Ascending aorta (tissue), 2 donors: ENCODE measurements around the gene AGAP1. TPM values are rescaled to one million over a fixed set of nuclear protein-coding genes. Genes with fewer than 3 reads are reported as not detected.

Source experiments
- DNase-seq, 2 donors: peaks; one replicate each; pipeline ENCODE4 v3.0.0-alpha.2; 2019; ENCODE audit warnings: low spot score in 2 of 2
- H3K27ac ChIP-seq, 2 donors: fragments of 200-600 bp; sonication (generic); one replicate each; pipeline ENCODE4 v1.5.1; 2016 to 2017; ENCODE audit warnings: mild to moderate bottlenecking in 1 of 2
- H3K27me3 ChIP-seq: fragments of 200-600 bp; sonication (generic); one replicate; pipeline ENCODE4 v1.5.1; 2017
- H3K36me3 ChIP-seq, 2 donors: fragments of 200-600 bp; sonication (generic); one replicate each; pipeline ENCODE4 v1.5.1; 2016
- H3K4me1 ChIP-seq, 2 donors: fragments of 200-600 bp; sonication (generic); one replicate each; pipeline ENCODE4 v1.5.1; 2016 to 2017; ENCODE audit warnings: mild to moderate bottlenecking in 1 of 2
- H3K4me3 ChIP-seq, 2 donors: fragments of 200-600 bp; sonication (generic); one replicate each; pipeline ENCODE4 v1.5.1; 2016 to 2017; ENCODE audit warnings: mild to moderate bottlenecking in 1 of 2
- H3K9me3 ChIP-seq, 2 donors: fragments of 200-600 bp; sonication (generic); one replicate each; pipeline ENCODE4 v1.5.1; 2016
- CTCF ChIP-seq, 3 experiments: fragments of 200-600 bp in 2 of 3; fragments of 450-650 bp in 1 of 3; sonication (generic) in 2 of 3; IDR thresholded peaks; one replicate each; pipeline ENCODE4 v1.5.1; 2016 to 2019; ENCODE audit warnings: antibody characterized with exemption in 3 of 3, mild to moderate bottlenecking in 1 of 3, moderate library complexity in 1 of 3
- intact Hi-C: fragments of 100-400 bp; cut with DNase I; formaldehyde crosslinking; loops from one replicate; pipeline ENCODE4 v1.15.1; 2023
- total RNA-seq: library from RNA; depleted of rRNA; stranded (reverse); fragments of >200 nt; gene quantifications from one replicate; pipeline ENCODE4 v1.1.0, GENCODE V29; 2016

AGAP1 gene
- total RNA-seq, 1 donor from 2014 or later, result 19.7 TPM

DNA sequence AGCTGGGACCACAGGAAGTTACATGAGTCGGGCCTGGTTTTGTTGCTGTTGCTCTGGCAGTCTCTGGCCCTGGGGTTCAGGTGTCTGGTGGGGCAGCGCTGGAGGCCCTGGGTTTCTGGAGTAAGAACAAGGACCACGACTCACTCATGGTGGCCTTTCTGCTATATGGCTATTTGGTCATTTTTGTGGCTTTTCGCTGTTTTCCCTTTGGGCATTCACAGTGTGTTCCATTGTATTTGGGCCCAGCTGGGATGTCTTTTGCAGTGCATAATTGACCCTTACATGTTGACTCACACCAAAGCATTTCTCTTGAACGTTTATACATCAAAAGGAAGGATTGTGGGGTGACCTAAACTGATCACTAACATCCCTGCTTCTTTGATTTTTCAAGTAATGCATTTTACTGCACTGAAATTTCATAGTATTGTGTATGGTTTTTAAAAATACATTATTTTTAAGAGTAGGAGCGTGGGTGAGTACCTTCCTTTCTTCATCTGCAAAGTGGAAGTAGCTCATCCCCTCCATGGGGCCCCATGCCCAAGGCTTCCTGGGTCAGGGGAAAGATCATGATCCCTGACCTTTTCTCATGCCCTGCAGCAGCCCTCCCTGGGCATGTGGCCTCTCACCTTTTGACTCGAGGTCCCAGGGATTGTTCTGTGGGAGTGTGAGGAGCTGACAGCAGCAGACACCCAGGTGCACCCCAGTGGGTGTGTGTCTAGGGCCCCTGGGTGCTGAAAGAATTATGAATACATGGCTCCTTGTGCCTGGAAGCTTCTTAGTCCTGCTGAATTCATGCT, 225.5 kb downstream of the AGAP1 start:
- H3K36me3 ChIP-seq, result no peaks in the 10 kb centered on the region
- intact Hi-C loops, result no loop called here

GRCh38 chr2:235721625-235722024, 227.8 kb downstream of the AGAP1 start:
- H3K27ac ChIP-seq, result no peak overlapping the region
- no peaks in the 10 kb centered on the region for H3K36me3 ChIP-seq
- no peak overlapping the region for H3K4me3 ChIP-seq
- no peak for TF ChIP-seq CTCF (IDR thresholded peaks at IDR 0.05)
- H3K4me1 ChIP-seq, result peaks cover 0 to 8% of the 10 kb centered on the region in 2 donors
- no peak for DNase-seq
- H3K27me3 ChIP-seq, result no peaks in the 10 kb centered on the region
- intact Hi-C loops, result no loop called here
- no peaks in the 10 kb centered on the region for H3K9me3 ChIP-seq

More for the DNA sequence above, 225.5 kb downstream of the AGAP1 start:
- TF ChIP-seq CTCF (IDR thresholded peaks at IDR 0.05), result no peak
- Histone ChIP-seq H3K9me3 (no peaks in the 10 kb centered on the region), H3K4me1 (peaks cover 0 to 6% of the 10 kb centered on the region in 2 donors), H3K27me3 (no peaks in the 10 kb centered on the region), H3K27ac (no peak overlapping the region), H3K4me3 (no peak overlapping the region)
- no peak for DNase-seq

- no peak for DNase-seq
- intact Hi-C loops, result no loop called here
- Histone ChIP-seq H3K36me3 (no peaks in the 10 kb centered on the region), H3K27ac (no peak overlapping the region), H3K9me3 (no peaks in the 10 kb centered on the region), H3K4me3 (no peak overlapping the region), H3K4me1 (peaks cover 0 to 8% of the 10 kb centered on the region in 2 donors), H3K27me3 (no peaks in the 10 kb centered on the region)
- TF ChIP-seq CTCF (IDR thresholded peaks at IDR 0.05), result no peak
These were observed 229.0 kb downstream of the AGAP1 start for GRCh38 chr2:235722869-235723268.

- Histone ChIP-seq H3K4me3 (no peak overlapping the region), H3K27ac (no peak overlapping the region), H3K4me1 (peaks cover 0 to 8% of the 10 kb centered on the region in 2 donors), H3K27me3 (no peaks in the 10 kb centered on the region), H3K9me3 (no peaks in the 10 kb centered on the region), H3K36me3 (no peaks in the 10 kb centered on the region)
- TF ChIP-seq CTCF (IDR thresholded peaks at IDR 0.05), result no peak
- DNase-seq, result no peak
- intact Hi-C loops, result no loop called here
These were observed 229.5 kb downstream of the AGAP1 start for GRCh38 chr2:235723371-235723770.

DNA sequence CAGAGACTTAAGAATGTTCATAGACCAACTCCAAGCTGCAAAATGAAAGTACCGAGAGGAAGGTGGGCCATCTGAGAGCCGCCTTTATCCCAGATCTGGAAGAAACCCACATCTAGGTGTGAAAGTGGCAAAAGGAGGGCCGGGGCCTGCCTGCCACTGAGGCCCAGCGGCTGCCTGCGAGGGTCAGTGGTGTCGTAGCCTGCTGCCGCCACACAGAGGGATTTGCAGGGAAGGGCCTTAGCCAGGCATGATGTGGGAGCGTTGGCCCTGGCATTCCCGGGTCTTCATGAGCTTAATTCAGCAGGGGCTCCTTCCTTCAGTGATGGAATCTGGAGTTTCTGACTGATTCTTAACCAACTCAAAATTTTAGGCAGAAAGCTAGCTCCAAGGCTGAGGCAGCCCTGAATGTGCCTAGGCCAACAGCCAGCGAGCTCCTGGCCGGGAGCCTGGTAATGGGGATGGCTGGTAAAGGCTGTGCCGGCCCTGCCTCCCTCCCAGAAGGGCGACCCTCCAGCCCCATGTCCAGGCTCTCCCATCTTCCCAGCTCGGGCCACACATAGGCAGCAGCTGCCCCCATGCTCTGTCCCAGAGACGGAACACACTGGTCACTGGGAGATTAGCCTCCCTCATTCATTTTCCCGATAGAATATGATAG, 230.1 kb downstream of the AGAP1 start:
- H3K4me1 ChIP-seq, result peaks cover 0 to 8% of the 10 kb centered on the region in 2 donors
- DNase-seq, result no peak

More for the DNA sequence above, 230.1 kb downstream of the AGAP1 start:
- no peak for TF ChIP-seq CTCF (IDR thresholded peaks at IDR 0.05)
- no peak overlapping the region for H3K4me3 ChIP-seq
- H3K36me3 ChIP-seq, result no peaks in the 10 kb centered on the region
- no peaks in the 10 kb centered on the region for H3K9me3 ChIP-seq
- intact Hi-C loops, result no loop called here
- H3K27ac ChIP-seq, result peak overlapping the region; percentile 42 to 54
- no peaks in the 10 kb centered on the region for H3K27me3 ChIP-seq
